Measurements from ENCODE around the gene HSPA2.
A peak's percentile ranks its signal among the peaks of the same experiment; 100 is the strongest.
"Not testable (repeated sequence)": the region's sequence is repeated elsewhere in the genome, so short reads cannot be mapped to it uniquely, and the experiment has no call there.

The HSPA2 gene

DNA sequence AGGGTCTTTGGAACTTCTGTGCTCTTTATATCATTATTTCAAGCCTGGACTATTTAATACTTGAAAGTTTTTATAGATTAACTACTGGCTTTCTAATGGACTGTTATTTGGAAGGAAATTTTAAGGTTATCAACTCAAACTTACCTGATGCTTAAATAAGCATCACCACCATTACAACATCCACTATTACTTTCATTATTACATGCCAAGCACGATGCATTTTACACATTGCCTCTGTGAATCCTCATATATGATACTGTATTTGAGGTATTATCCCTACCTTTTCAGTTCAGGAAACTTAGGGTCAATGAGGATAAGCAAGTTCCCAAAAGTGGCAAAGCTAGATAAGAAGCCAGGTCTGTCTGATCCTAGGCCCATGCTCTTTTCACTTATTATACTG is 23.6 kb upstream of the HSPA2 start:
- no peak for DNase-seq

DNA sequence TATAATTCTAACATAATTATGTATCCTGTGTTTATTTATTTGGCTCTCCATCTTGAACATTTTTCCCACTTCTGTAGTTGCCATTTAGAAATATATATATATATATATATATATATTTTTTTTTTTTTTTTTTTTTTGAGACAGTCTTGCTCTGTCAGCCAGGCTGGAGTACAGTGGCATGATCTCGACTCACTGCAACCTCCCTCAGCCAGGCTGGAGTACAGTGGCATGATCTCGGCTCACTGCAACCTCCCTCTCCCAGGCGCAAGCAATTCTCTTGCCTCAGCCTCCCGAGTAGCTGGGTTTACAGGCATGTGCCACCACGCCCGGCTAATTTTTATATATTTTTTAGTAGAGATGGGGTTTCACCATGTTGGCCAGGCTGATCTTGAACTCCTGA is 22.9 kb upstream of the HSPA2 start:
- DNase-seq: not testable (repeated sequence)

DNA sequence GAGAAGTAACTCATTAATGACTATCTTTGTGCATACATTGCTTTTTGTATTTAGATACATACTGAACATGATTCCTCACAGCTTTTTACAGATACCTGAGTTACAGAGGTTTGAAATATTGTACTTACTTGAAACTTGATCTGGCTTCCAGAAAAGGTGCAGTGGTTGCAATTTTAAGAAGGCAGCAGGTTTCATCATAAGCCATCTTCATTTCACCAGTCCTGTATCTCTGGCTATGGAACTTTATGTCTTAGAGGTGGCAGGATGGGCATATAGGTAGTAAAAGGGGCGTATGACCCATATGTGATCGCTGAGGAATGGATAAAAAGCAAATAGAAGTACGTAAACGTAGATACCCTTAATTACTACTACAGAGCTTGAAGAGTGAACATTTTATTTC is 22.3 kb upstream of the HSPA2 start:
- no peak for DNase-seq

DNA sequence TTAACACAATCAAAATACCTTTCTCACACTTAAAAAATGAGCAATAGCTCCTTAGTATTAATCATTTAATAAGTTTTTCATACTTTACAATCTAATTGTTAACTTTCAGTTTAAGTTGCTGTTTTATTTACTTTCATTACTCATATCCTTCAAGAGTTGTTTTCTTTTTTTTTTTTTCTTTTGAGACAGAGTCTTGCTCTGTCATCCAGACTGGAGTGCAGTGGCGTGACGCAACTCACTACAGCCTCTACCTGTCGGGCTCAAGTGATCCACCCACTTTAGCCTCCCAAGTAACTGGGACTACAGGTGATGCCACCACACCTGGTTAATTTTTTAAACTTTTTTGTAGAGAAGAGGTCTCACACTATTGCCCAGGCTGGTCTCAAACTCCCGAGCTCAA is 19.8 kb upstream of the HSPA2 start:
- no peak for DNase-seq

DNA sequence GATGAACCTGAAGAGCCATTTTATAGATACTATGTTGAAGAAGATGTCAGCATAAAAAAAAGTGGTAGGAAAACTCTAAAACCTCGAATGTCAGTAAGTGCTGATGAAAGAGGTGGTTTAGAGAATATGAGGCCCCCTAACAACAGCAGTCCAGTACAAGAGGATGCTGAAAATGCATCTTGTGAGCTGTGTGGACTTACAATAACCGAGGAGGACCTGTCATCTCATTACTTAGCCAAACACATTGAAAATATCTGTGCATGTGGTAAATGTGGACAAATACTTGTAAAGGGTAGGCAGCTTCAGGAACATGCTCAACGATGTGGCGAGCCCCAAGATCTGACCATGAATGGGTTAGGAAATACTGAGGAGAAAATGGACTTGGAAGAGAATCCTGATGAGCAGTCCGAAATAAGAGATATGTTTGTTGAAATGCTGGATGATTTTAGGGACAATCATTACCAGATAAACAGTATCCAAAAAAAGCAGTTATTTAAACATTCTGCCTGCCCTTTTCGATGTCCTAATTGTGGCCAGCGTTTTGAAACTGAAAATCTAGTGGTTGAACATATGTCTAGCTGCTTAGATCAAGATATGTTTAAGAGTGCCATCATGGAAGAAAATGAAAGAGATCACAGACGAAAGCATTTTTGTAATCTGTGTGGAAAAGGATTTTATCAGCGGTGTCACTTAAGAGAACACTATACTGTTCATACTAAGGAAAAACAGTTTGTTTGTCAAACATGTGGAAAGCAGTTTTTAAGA is 17.8 kb upstream of the HSPA2 start:
- no peak for DNase-seq

DNA sequence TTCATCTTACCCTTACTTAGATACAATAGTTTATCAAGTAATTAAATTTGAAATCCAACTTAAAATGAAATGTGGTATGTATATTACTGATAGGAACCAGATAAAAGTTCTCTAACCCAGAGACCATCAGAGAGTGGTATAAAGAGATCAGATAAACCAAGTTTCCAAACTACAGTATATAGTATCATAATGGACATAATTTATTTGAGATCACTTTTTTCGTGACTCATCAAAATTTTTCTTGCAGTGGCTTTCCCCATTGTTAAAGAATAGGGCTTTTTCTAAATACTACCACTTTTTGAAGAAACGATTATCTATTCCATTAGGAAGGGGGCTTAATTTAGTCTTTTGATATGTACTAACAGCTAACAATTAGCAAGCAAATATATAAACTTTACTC is 15.2 kb upstream of the HSPA2 start:
- DNase-seq: no peak

DNA sequence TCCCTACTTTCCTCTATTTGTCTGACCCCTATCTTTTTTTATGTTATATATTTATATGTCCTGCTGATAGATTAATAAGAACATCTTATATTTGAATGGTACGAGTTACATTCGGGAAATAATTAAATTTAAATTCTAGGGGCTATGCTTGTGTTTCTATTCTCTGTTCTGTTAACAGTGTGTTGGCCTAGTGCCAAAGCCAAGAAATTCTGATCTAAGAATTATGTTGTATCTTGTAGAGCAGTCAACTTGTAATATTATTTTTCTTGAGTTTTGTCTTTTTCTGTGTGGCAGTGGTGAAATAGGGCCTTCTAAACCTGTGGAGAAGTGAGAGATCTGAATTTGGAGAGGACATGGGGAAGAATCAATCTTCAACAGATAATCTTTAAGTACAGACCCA is 9.0 kb upstream of the HSPA2 start:
- DNase-seq: no peak

DNA sequence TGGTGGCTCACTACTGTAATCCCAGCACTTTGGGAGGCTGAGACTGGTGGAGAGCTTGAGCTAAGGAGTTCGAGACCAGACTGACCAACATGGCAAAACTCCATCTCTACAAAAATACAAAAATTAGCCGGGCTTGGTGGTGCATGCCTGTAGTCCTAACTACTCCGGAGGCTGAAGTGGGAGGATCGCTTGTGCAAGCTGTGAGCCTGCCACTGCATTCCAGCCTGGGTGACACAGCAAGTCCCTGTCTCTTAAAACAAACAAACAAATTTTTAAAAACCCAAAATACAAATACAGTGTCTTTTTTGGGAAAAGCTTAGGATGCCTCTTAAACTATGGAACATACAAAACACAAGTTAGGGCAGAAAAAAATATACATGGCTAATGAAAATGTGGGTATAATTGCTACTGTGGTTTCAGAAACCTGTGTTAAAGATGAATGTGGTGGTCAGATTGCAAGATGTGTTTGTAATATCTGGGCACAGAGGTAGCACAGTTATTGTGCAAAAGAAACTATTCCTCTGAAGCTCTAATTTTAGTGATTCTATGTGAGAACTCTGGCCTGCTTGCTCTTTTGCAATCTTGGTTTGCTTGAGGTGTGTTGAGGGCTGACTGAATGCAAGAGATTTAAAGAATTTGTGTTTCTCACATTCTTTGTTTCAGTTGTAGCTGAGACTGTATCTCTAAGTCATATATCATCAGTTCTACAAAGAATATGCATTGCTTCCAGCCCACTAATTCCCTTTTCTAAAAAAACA is 3.9 kb upstream of the HSPA2 start:
- DNase-seq: no peak

DNA sequence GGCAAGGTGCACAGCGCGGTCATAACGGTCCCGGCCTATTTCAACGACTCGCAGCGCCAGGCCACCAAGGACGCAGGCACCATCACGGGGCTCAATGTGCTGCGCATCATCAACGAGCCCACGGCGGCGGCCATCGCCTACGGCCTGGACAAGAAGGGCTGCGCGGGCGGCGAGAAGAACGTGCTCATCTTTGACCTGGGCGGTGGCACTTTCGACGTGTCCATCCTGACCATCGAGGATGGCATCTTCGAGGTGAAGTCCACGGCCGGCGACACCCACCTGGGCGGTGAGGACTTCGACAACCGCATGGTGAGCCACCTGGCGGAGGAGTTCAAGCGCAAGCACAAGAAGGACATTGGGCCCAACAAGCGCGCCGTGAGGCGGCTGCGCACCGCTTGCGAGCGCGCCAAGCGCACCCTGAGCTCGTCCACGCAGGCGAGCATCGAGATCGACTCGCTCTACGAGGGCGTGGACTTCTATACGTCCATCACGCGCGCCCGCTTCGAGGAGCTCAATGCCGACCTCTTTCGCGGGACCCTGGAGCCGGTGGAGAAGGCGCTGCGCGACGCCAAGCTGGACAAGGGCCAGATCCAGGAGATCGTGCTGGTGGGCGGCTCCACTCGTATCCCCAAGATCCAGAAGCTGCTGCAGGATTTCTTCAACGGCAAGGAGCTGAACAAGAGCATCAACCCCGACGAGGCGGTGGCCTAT is 875 bp downstream of the HSPA2 start:
- DNase-seq: no peak

DNA sequence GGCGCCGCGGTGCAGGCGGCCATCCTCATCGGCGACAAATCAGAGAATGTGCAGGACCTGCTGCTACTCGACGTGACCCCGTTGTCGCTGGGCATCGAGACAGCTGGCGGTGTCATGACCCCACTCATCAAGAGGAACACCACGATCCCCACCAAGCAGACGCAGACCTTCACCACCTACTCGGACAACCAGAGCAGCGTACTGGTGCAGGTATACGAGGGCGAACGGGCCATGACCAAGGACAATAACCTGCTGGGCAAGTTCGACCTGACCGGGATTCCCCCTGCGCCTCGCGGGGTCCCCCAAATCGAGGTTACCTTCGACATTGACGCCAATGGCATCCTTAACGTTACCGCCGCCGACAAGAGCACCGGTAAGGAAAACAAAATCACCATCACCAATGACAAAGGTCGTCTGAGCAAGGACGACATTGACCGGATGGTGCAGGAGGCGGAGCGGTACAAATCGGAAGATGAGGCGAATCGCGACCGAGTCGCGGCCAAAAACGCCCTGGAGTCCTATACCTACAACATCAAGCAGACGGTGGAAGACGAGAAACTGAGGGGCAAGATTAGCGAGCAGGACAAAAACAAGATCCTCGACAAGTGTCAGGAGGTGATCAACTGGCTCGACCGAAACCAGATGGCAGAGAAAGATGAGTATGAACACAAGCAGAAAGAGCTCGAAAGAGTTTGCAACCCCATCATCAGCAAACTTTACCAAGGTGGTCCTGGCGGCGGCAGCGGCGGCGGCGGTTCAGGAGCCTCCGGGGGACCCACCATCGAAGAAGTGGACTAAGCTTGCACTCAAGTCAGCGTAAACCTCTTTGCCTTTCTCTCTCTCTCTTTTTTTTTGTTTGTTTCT is 1.7 kb downstream of the HSPA2 start:
- DNase-seq: no peak

DNA sequence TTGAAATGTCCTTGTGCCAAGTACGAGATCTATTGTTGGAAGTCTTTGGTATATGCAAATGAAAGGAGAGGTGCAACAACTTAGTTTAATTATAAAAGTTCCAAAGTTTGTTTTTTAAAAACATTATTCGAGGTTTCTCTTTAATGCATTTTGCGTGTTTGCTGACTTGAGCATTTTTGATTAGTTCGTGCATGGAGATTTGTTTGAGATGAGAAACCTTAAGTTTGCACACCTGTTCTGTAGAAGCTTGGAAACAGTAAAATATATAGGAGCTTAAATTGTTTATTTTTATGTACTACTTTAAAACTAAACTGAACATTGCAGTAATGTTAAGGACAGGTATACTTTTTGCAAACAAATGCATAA is 2.3 kb downstream of the HSPA2 start:
- DNase-seq: no peak

DNA sequence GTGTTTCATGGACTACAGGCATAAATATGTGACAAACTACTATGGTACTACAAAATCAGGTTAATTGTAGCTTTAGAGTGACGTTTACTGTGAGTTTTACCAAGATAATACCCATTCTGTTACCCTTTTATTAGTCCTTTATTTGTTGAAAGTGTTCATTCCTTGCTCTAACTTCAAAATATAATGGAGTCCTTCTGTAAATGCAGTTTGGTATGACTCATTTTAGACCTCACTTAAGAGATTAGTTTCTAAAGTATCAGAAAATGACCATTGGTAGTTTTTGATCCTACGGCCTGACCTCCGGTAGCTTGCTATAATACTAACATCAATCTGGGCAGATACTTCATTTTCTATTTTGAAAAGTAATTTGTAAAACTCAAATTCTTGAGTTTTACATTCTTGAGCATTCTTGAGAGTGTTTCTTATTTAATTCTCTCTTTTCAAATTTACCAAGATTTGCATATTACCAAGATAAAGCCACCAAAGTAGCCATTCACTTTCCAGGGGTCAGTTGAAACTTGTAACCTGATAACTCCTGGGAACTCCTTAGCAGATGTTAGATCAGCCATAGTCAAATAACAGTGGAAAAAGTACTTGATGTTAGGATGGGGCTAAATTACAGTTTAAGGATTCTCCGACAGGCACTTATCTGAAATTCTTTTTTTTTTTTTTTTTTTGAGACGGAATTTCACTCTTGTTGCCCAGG is 4.2 kb downstream of the HSPA2 start:
- no peak for DNase-seq

DNA sequence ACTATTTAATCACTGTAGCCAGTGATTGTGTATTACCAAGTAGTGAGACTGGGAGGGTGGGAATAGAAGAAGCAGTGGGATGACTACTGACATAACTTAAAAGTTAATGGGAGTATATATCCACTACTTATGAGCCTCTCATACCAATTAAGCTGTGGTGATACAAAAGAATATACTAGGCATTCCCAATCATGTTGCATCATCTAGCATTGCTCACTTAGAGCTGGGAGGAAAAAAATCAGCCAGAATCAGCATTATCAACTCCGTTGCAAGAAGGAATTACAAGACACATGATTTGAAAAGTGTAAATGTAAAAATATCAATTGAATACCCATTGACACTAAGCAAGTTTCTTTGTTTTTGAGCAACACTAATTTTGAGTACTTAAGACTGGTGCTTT is 8.5 kb downstream of the HSPA2 start:
- no peak for DNase-seq

DNA sequence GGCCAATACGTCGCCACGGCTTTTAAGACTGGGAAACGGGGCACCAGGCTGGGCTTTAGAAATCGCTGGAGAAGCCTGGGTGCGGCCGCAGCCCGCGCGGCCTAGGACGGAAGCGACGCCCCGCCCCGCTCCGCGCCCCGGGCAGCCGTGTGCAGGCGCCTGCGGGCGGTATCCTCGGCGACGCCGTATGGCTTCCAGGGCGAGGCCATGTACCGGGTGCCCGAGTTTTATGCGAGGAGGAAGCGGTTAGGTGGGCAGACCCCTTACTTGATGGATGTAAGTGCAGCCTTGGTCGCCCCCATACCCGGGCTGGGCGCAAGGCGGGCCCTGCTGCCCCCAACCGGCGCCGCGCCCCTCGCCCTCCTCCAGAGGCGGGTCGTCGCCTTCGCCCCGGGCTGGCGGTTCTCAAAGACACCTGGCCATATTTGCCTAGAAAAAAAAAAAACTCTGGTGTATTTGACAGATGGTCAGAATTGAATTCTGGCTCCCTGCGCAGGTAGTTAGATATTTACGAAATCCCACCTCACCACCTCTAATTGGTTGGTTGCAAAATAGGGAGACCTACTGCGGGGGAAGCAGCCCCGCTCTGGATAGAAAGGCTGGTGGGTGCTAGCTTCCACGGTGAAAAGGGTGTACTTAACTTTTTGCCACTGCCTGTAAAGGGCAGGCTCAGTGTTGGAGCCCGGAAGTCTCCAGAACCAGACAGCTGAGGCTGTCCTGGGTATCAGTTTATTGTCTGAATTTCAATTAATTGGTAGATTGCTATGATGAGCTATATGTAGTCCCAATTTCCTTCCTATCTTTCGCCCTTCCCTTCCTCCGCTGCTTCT is 9.5 kb downstream of the HSPA2 start, which contains the start of gene PPP1R36:
Gene PPP1R36 (plus strand): TSS at position 171 of the 830 bp plus-strand sequence. CDS start 37 bp downstream, at position 208.
- DNase-seq: no peak

DNA sequence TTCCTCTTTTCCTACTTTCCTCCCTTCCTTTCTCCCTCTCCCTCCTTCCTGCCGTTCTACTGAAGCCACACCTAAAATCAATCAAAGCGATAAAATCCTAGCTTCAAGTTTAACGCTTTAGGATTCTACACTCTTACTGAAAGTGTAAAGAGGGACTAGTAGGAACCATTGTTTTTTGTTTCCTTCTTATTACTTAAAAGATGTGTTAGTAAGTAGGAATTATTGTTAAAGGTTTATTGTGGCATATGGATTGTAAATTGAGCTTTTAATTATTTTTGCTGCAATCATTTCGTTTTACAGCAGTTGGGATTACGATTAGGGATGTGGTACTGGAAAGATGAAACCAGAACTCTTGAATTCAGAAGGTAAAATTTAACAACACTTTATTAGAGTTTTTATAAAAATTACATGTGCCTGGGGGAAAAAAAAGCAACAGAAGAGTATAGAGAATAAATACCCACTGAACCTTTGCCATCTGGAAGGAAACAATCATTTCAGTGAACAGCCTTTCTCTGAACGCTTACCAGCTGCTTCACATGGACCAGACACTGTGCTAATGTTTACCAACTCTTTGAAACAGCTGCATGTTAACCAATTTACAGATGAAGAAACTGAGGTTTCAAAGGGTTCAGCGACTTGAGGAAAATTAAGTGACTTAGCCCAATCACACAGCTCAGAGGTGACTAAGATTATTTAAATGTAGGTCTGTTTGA is 10.2 kb downstream of the HSPA2 start:
- peak; percentile 42 for DNase-seq

DNA sequence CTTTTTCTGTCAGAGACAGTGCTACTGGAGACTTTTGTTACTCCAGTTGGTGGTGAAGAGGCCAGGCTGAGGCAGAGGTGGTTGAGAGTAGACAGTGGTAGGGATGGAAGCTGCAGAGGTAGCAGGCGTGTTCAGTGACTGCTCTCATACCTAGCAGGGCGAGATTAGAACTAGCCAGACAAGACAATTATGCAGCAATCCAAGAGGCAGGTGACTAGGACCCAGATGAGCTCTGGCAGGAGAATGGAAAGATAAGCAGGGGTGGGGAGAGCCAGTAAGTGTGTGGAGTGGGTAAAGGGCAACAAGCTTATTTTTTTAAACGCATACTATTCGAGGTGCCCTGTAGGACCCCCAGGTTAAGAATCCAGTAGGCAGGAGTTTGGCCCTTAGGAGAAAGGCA is 14.0 kb downstream of the HSPA2 start:
- no peak for DNase-seq

DNA sequence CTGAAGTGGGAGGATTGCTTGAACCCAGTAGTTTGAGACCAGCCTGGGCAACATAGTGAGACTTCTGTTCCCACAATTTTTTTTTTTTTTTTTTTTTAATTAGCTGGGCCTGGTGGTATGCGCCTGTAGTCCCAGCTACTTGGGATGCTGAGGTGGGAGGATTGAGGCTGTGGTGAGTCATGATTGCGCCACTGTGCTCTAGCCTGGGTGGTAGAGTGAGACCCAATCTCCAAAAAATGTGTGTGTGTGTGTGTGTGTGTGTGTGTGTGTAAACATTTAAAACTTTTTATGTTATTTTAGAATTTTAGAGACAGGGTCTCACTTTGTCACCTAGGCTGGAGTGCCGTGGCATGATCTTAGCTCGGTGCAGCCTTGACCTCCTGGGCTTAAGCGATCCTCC is 16.0 kb downstream of the HSPA2 start:
- no peak for DNase-seq

DNA sequence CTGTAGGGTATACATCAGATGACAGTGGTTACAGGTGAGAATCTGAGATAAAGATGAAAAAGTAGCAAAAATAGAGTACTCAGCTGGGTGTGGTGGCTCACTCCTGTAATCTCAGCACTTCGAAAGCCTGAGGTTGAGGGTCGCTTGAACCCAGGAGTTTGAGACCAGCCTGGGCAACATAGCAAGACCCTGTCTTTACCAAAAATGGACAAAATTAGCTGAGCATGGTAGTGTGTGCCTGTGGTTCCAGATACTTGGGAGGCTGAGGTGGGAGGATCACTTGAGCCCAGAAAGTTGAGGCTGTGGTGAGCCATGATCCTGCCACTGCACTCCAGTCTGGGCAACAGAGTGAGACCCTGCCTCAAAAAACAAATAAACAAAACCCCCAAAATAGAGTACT is 17.7 kb downstream of the HSPA2 start:
- DNase-seq: not testable (repeated sequence)

DNA sequence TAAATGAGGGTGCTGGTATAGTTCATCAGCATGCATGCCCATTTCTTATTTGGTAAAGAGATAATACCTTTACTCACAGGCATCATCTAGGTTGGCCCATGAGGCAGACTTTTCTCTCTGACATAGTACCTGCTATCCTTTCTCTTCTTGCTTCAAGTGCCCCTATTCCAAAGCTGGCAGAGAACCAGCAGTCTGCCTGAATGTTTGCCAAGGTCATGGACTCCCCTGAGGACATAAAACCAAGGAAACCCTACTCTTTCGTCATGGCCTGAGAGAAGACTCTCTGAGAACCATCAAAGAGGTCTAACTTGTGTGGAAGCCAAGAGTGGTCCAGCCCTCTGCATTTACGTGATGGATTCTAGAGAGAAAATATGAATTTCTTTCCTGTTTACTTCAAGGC is 21.1 kb downstream of the HSPA2 start:
- DNase-seq: no peak

DNA sequence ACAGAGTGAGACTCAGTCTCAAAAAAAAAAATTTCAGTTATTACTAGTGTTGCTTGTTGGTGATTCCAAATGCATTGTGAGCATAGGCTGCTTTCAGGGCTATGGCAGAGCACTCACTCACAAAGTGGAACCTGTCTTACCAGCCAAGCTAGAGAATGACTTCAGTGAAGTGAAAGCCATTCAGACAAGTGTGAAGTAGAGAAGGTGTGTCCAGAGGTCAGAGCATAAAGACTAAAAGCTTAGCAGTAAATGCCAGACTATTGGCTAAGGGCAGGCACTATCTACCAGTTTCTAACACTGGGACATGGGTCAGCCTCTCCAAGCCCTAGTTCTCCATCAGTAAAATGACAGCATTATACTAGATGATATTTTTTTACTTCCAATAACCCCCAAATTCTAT is 21.9 kb downstream of the HSPA2 start:
- no peak for DNase-seq

DNA sequence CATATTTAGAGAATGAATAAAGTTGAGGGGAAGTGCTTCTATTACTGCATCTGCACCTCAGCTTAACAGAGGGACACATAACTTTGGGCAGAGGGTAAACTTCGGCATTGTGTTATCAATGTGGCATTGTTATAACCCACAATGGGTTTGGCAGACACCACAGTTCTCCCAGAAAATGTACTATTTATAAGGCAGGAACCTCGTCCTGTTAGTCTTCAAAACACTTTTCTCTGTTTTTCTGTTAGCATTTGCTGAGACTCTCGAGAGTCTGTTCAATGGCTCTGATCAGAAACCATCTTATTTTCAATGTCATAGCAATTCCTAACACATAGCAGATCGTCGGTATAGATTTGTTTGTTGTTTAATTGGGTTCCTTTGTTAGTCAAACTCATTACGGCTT is 23.2 kb downstream of the HSPA2 start:
- DNase-seq: no peak

All from SHP77 treated with DMSO at 0.1 percent for 48 hours (cell line).